Muscle of arm (tissue), 12 donors: Measurements from ENCODE around the gene NXN. TPM values are rescaled to one million over a fixed set of nuclear protein-coding genes. Genes with fewer than 3 reads are reported as not detected.
"Not testable (repeated sequence)": the region's sequence is repeated elsewhere in the genome, so short reads cannot be mapped to it uniquely, and the experiment has no call there.

Experiments used
- DNase-seq: peaks from one replicate; pipeline ENCODE4 v3.0.0-alpha.2; 2013
- polyA plus RNA-seq, 12 donors: library from polyadenylated mRNA; unstranded; fragments of 120-200 nt; gene quantifications; one replicate each; pipeline ENCODE4 v1.2.1, GENCODE V29; 2013; ENCODE audit not compliant: insufficient read length in 12 of 12

NXN gene
- polyA plus RNA-seq, 12 donors, result 46.4 to 92.7 (median 52.4) TPM; not detected in 1

GRCh38 chr17:836151-836550 is 143.4 kb downstream of the NXN start:
- DNase-seq, result no peak

GRCh38 chr17:835721-836120 is 143.9 kb downstream of the NXN start:
- not testable (repeated sequence) for DNase-seq

- peak; percentile 69 for DNase-seq
These were observed 144.3 kb downstream of the NXN start for GRCh38 chr17:835263-835662.

- no peak for DNase-seq
These were observed 145.4 kb downstream of the NXN start for GRCh38 chr17:834136-834535.

- DNase-seq, result no peak
These were observed 148.6 kb downstream of the NXN start for GRCh38 chr17:830950-831349.

- no peak for DNase-seq
These were observed 149.2 kb downstream of the NXN start for GRCh38 chr17:830381-830780.

GRCh38 chr17:829614-830013 is 150.0 kb downstream of the NXN start:
- not testable (repeated sequence) for DNase-seq

- no peak for DNase-seq
These were observed 150.8 kb downstream of the NXN start for GRCh38 chr17:828761-829160.

- DNase-seq, result no peak
These were observed 152.8 kb downstream of the NXN start for GRCh38 chr17:826778-827177.

- DNase-seq, result no peak
These were observed 154.4 kb downstream of the NXN start for GRCh38 chr17:825216-825615.

- DNase-seq, result no peak
These were observed 155.2 kb downstream of the NXN start for GRCh38 chr17:824378-824777.

GRCh38 chr17:823501-823902 is 156.1 kb downstream of the NXN start:
- no peak for DNase-seq

- DNase-seq, result no peak
These were observed 160.3 kb downstream of the NXN start for GRCh38 chr17:819251-819650.

GRCh38 chr17:814371-814770 is 165.2 kb downstream of the NXN start:
- no peak for DNase-seq

- no peak for DNase-seq
These were observed 166.9 kb downstream of the NXN start for GRCh38 chr17:812638-813204.

- DNase-seq, result no peak
These were observed 168.4 kb downstream of the NXN start for GRCh38 chr17:811051-811784.

- DNase-seq, result no peak
These were observed 171.9 kb downstream of the NXN start for GRCh38 chr17:807523-808294.

GRCh38 chr17:806781-807522 is 172.6 kb downstream of the NXN start:
- no peak for DNase-seq

GRCh38 chr17:806346-806745 is 173.2 kb downstream of the NXN start:
- no peak for DNase-seq

- DNase-seq, result not testable (repeated sequence)
These were observed 173.7 kb downstream of the NXN start for GRCh38 chr17:805886-806285.

GRCh38 chr17:804541-805435 is 174.8 kb downstream of the NXN start:
- DNase-seq, result no peak
